Parathyroid adenoma (tissue), 2 donors: Measurements from ENCODE around the gene TMC2.
A peak's percentile ranks its signal among the peaks of the same experiment; 100 is the strongest.

Experiments
- H2AFZ ChIP-seq: fragments of 300-600 bp; sonication (generic); one replicate; pipeline ENCODE4 v1.7.0; 2017; ENCODE audit warnings: antibody characterized with exemption, mild to moderate bottlenecking
- H3K27ac ChIP-seq: fragments of 300-600 bp; sonication (generic); one replicate; pipeline ENCODE4 v1.7.0; 2017
- H3K27me3 ChIP-seq: fragments of 300-600 bp; sonication (generic); one replicate; pipeline ENCODE4 v1.7.0; 2017; ENCODE audit warnings: low read length; ENCODE audit not compliant: control insufficient read depth, insufficient read depth
- H3K36me3 ChIP-seq: fragments of 300-600 bp; sonication (generic); one replicate; pipeline ENCODE4 v1.7.0; 2017; ENCODE audit warnings: low read length; ENCODE audit not compliant: control insufficient read depth, insufficient read depth
- H3K4me1 ChIP-seq: fragments of 300-600 bp; sonication (generic); one replicate; pipeline ENCODE4 v1.7.0; 2017; ENCODE audit warnings: control low read depth
- H3K4me2 ChIP-seq: fragments of 300-600 bp; sonication (generic); one replicate; pipeline ENCODE4 v1.7.0; 2017; ENCODE audit warnings: low read length
- H3K4me3 ChIP-seq: fragments of 300-600 bp; sonication (generic); one replicate; pipeline ENCODE4 v1.7.0; 2017; ENCODE audit warnings: low read depth, low read length
- H3K79me2 ChIP-seq: fragments of 300-600 bp; sonication (generic); one replicate; pipeline ENCODE4 v1.7.0; 2017; ENCODE audit warnings: control low read depth
- H3K9ac ChIP-seq: fragments of 300-600 bp; sonication (generic); one replicate; pipeline ENCODE4 v1.7.0; 2017; ENCODE audit warnings: mild to moderate bottlenecking
- H3K9me3 ChIP-seq: fragments of 300-600 bp; sonication (generic); one replicate; pipeline ENCODE4 v1.7.0; 2017; ENCODE audit warnings: low read length; ENCODE audit not compliant: control insufficient read depth
- TF ChIP-seq, protein P1 (sequence below): fragments of 300-600 bp; sonication (generic); IDR thresholded peaks from one replicate; pipeline ENCODE4 v1.7.0; 2017; ENCODE audit warnings: antibody characterized with exemption, mild to moderate bottlenecking
- donor health status: primary hyperparathyroidism.

Gene TMC2

DNA sequence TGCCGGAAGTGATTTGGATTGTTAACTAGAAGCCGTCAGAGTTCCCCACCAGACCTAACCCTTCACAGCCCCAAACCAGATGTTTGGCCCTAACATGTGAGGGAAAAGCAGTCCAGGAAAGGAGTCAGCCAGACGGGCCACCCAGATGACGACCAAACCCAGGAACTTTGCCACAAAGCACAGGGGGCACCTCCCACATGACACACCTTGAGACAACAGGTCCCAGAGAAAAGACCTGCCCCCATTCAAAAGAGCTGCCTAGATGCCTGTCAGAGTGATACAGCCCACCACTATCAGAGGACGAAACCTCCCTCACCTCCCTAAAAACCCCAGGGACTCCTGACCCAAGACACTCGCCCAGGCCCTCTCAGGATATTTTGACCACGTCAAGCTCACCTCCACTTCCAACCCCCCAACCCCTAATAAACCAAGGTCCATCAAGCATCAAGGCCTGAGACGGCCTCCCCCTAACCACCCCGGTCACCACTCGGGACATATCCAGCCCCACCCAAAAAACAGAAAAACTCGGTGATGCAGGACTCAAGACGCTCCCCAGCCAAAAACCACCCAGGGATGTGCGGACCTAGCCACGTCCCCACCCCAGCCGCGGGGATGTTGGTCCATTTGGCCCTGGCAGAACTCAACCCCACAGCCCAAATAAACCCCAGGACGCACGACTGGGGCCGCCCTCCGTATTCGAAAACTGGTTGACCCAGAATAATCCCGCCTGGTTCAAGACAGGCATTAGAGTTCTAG lies 28.3 kb upstream of the TMC2 start:
- Histone ChIP-seq H3K4me3 (peak overlapping the region; percentile 71), H3K79me2 (peaks cover 15% of the 10 kb centered on the region), H3K27ac (peak overlapping the region; percentile 85), H3K4me1 (no peaks in the 10 kb centered on the region), H3K9ac (peak overlapping the region; percentile 77), H3K27me3 (no peaks in the 10 kb centered on the region), H3K36me3 (no peaks in the 10 kb centered on the region), H3K9me3 (no peaks in the 10 kb centered on the region), H2AFZ (peak overlapping the region; percentile 71), H3K4me2 (peak overlapping the region; percentile 79)
- TF ChIP-seq, protein P1, sequence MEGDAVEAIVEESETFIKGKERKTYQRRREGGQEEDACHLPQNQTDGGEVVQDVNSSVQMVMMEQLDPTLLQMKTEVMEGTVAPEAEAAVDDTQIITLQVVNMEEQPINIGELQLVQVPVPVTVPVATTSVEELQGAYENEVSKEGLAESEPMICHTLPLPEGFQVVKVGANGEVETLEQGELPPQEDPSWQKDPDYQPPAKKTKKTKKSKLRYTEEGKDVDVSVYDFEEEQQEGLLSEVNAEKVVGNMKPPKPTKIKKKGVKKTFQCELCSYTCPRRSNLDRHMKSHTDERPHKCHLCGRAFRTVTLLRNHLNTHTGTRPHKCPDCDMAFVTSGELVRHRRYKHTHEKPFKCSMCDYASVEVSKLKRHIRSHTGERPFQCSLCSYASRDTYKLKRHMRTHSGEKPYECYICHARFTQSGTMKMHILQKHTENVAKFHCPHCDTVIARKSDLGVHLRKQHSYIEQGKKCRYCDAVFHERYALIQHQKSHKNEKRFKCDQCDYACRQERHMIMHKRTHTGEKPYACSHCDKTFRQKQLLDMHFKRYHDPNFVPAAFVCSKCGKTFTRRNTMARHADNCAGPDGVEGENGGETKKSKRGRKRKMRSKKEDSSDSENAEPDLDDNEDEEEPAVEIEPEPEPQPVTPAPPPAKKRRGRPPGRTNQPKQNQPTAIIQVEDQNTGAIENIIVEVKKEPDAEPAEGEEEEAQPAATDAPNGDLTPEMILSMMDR, result no peak

GRCh38 chr20:2508631-2509467 lies 27.5 kb upstream of the TMC2 start, which contains the start of gene ZNF343:
Gene ZNF343 (minus strand): TSS chr20:2508915. CDS start chr20:2493895, 15,020 bp downstream.
- Histone ChIP-seq H3K9ac (peak within 1 kb of the TSS; percentile 77), H3K27me3 (no peaks in the 10 kb centered on the region), H3K4me3 (peak within 1 kb of the TSS; percentile 71), H3K27ac (peak within 1 kb of the TSS; percentile 85), H3K79me2 (peaks cover 15% of the 10 kb centered on the region), H3K4me1 (no peaks in the 10 kb centered on the region), H2AFZ (peak within 1 kb of the TSS; percentile 71), H3K9me3 (no peaks in the 10 kb centered on the region), H3K36me3 (no peaks in the 10 kb centered on the region), H3K4me2 (peak within 1 kb of the TSS; percentile 79)
- TF ChIP-seq, protein P1, result no peak

- Histone ChIP-seq H3K4me1 (no peaks in the 10 kb centered on the region), H3K27me3 (no peaks in the 10 kb centered on the region), H3K9me3 (no peaks in the 10 kb centered on the region), H3K27ac (peak overlapping the region; percentile 85), H3K79me2 (peaks cover 15% of the 10 kb centered on the region), H3K4me2 (peak overlapping the region; percentile 79), H3K4me3 (peak overlapping the region; percentile 71), H3K36me3 (no peaks in the 10 kb centered on the region), H3K9ac (no peak overlapping the region), H2AFZ (peak overlapping the region; percentile 71)
- TF ChIP-seq, protein P1, result no peak
Observed at GRCh38 chr20:2509468-2509781, 26.9 kb upstream of the TMC2 start.

DNA sequence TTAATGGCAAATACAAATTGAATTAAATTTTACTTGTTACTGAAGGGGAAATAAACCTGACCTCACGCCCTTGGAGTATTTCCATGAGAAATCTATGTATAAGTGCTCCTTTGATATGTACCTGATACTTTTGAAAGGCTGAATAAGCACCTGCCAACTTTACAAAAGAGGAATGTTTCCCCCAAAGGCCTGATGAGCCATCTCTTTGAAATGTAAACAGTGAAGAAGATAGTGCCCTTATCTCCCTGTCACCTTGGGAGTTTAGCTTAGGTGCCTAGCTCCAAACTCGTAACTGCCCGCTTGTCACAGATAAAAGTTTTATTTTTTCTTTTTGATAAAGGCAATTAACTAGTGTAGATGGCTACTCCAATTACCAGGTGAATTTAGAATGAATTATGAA lies 26.6 kb upstream of the TMC2 start:
- TF ChIP-seq, protein P1, result no peak
- peak overlapping the region; percentile 71 for H3K4me3 ChIP-seq
- peak overlapping the region; percentile 71 for H2AFZ ChIP-seq
- no peaks in the 10 kb centered on the region for H3K4me1 ChIP-seq
- peak overlapping the region; percentile 79 for H3K4me2 ChIP-seq
- no peak overlapping the region for H3K27ac ChIP-seq
- no peak overlapping the region for H3K9ac ChIP-seq
- no peaks in the 10 kb centered on the region for H3K9me3 ChIP-seq
- H3K36me3 ChIP-seq, result no peaks in the 10 kb centered on the region
- H3K79me2 ChIP-seq, result peaks cover 15% of the 10 kb centered on the region
- no peaks in the 10 kb centered on the region for H3K27me3 ChIP-seq
